Pericardium fibroblast (primary cell): Measurements from ENCODE around the gene SEPTIN12. TPM values are rescaled to one million over a fixed set of nuclear protein-coding genes. Genes with fewer than 3 reads are reported as not detected.

Experiments
- total RNA-seq: library from RNA; depleted of rRNA; stranded (reverse); fragments of >200 nt; gene quantifications from 2 replicates; pipeline ENCODE4 v1.2.3, GENCODE V29; 2015

Gene SEPTIN12
- not detected in 2 replicates for total RNA-seq

DNA sequence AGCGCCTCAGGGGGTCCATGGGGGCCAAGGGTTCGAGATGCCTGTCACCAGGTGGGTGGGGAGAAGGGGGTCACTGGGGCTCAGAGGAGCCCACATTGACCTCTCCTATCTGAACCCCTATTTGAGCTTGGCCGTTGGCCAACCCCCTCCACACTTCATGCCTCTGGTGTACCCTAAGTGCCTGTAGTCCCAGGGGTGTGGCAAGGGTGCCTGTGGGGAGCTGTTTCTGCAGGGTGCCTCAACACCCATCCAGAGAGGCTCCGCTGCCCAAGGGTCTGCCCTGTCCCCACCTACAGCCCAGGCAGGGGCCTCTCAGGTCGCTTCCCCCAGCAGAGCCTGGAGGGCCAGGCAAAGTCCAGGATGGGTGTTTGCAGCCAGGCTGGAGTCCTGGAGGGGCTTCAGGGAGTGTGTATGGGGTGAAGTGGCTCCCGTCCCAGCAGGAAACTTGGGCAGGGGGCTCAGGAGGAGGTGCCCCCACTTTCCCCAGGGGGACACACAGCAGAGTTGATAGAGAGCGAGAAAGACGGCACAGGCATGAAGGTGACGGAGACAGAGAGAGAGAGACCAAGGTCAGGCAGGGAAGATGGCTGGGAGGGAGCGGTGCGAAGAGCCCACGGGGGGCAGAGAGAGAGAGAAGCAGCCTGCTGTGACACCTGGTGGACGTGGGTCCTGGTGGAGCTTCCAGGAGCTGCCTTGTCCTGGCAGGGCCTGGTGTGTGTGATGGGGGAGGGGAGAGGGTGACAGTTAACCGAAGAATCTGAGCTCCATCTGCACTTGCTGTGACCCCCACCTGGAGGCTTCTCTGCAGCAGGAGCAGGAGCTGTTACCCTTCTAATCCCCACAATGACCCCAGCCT, at the start of gene SEPTIN12:
SEPTIN12 (minus strand) TSS at position 719 of the 856 bp plus-strand sequence; CDS start at position 19, 700 bp downstream.

DNA sequence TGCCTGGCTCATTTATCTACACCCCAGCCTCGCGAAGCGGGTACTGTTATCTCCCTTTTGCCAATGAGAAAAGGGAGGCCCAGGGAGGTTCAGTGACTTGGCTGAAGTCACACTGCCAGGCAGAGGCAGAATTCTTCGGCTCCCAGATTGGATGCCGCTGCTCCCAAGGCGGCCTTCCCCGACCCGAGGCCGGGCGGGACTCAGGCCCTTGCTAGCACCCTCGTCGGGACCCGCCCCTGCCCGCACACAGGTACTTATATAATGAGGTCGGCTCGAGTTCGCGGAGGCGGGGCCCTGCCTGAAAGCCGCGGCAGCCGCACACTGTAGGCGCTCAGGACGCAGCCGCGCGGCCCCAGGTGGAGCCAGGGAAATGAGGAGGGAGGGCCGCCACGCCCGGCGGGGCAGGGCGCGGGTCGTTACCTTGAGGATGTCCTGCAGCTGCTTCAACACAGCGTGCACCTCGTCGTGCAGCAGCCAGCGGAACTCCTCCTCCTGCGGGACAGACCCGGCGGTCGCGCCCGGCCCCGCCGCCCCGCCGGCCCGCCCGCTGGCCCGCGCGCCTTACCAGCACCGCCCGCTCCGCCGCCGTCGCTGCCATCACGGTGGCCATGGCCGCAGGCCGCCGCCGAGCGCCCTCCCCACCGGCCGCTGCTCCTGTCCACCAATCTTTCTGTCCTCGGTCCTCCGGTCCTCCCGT, 14.0 kb upstream of the SEPTIN12 start, which contains the start of gene ROGDI:
ROGDI (minus strand) TSS at position 672 of the 697 bp plus-strand sequence; CDS start at position 610, 62 bp downstream.

GRCh38 chr16:4795181-4795827, 7.2 kb upstream of the SEPTIN12 start, which contains the start of gene SMIM22:
TSS of gene SMIM22 (plus strand) at chr16:4795369. CDS start at chr16:4795735, 366 bp downstream.

GRCh38 chr16:4766875-4767628, 21.1 kb downstream of the SEPTIN12 start, which contains the start of gene ZNF500:
TSS of gene ZNF500 (minus strand) at chr16:4767162. CDS start at chr16:4765978, 1,184 bp downstream.

GRCh38 chr16:4734063-4734729, 53.9 kb downstream of the SEPTIN12 start, which contains the start of the genes ANKS3 and DNAAF8:
TSS of gene ANKS3 (minus strand) at chr16:4734271. CDS start at chr16:4730149, 4,122 bp downstream.
TSS of gene DNAAF8 (plus strand) at chr16:4734537. CDS start at chr16:4736515, 1,978 bp downstream.

Other genes with a start within 250 kb of the SEPTIN12 start
- 16.5 and 18.2 TPM in 2 replicates for gene CDIP1, start 249.6 kb downstream of the SEPTIN12 start, total RNA-seq
- 0.09 TPM in 1 of 2 replicates, not detected in the other for gene C16orf96, start 232.0 kb downstream of the SEPTIN12 start, total RNA-seq
- 14.2 and 15.4 TPM in 2 replicates for gene UBALD1, start 173.5 kb downstream of the SEPTIN12 start, total RNA-seq
- 23.9 and 31.6 TPM in 2 replicates for gene MGRN1, start 163.5 kb downstream of the SEPTIN12 start, total RNA-seq
- gene NUDT16L1, start 94.8 kb downstream of the SEPTIN12 start, total RNA-seq: 22.4 and 24.9 TPM in 2 replicates
- 10.4 and 16.0 TPM in 2 replicates for gene ANKS3, start 54.1 kb downstream of the SEPTIN12 start, total RNA-seq
- 0.09 and 5.1 TPM in 2 replicates for gene DNAAF8, start 53.8 kb downstream of the SEPTIN12 start, total RNA-seq
- gene ZNF500, start 21.2 kb downstream of the SEPTIN12 start, total RNA-seq: 6.0 and 9.5 TPM in 2 replicates
- not detected in 2 replicates for gene SMIM22, start 7.0 kb upstream of the SEPTIN12 start, total RNA-seq
- 15.2 and 42.6 TPM in 2 replicates for gene ROGDI, start 14.3 kb upstream of the SEPTIN12 start, total RNA-seq
- gene GLYR1, start 58.9 kb upstream of the SEPTIN12 start, total RNA-seq: 23.7 and 31.3 TPM in 2 replicates
- 26.7 and 33.5 TPM in 2 replicates for gene UBN1, start 59.1 kb upstream of the SEPTIN12 start, total RNA-seq
- 13.3 and 49.7 TPM in 2 replicates for gene PPL, start 148.8 kb upstream of the SEPTIN12 start, total RNA-seq
- under 0.01 and 0.47 TPM in 2 replicates for gene SEC14L5, start 170.0 kb upstream of the SEPTIN12 start, total RNA-seq
- gene NAGPA, start 245.6 kb upstream of the SEPTIN12 start, total RNA-seq: 19.1 and 37.5 TPM in 2 replicates